Measurements from ENCODE around the gene EGR1.

- TF ChIP-seq POLR2A (IDR thresholded peaks at IDR 0.05; ENCODE audit: low read depth, low read length) (no peak), TAF1 (IDR thresholded peaks at IDR 0.05; ENCODE audit: borderline replicate concordance, low read depth, low read length) (no peak)
Observed at GRCh38 chr5:138458856-138459255, 6.4 kb upstream of the EGR1 start.

Data from GM12892 (cell line).